ENCODE results near the gene TAF4. TPM values are rescaled to one million over a fixed set of nuclear protein-coding genes. Genes with fewer than 3 reads are reported as not detected.

Gene TAF4
- total and polyA plus RNA-seq, 2 of the 13 experiments (the other 11 are each of a cell fraction or from before 2014, with no cell fraction given): 5.9 to 12.0 TPM

- no peaks in the 10 kb centered on the region for H4K20me1 ChIP-seq (ENCODE audit: insufficient read depth, low read length)
- DNase-seq (ENCODE audit: low spot score) (no peak), ATAC-seq (no peak), FAIRE-seq (no peak)
- H3K27me3 ChIP-seq (ENCODE audit: control insufficient read depth in 1 of 2, insufficient read depth in 2 of 2, low read length in 2 of 2): peaks cover 18 to 40% of the 10 kb centered on the region in 2 experiments
- no peak overlapping the region; the same call in 1 of the 2 replicates for H3K4me2 ChIP-seq (ENCODE audit: low read depth, low read length)
- no peak overlapping the region for H3K4me3 ChIP-seq (replicated peaks in 1 of 3; ENCODE audit: insufficient read depth in 1 of 3, low read depth in 2 of 3, low read length in 3 of 3)
- POLR2A ChIA-PET: interaction anchor here (3.2 kb wide), 1 partner anchor 15 kb away, joined by 21 read pairs; no protein-coding TSS in a partner anchor
- in situ Hi-C loops (cut with HindIII; ENCODE audit: extremely low pct_ligation_motif_present, low pct_unique_long_range_greater_than_20kb) (no loop called here), intact Hi-C loops (cut with micrococcal nuclease; ENCODE audit: unreplicated experiment) (no loop called here)
- H3K79me2 ChIP-seq (ENCODE audit: insufficient read depth, low read length): no peaks in the 10 kb centered on the region
- H3K27ac ChIP-seq (ENCODE audit: extremely low read length, insufficient read depth, low read length): no peak overlapping the region
- CTCF ChIA-PET (ENCODE audit: low intra/inter-chr PET ratio, low total read pairs): no interaction called here
- H3K9me3 ChIP-seq (ENCODE audit: low read length): peaks cover 29% of the 10 kb centered on the region
- no peak overlapping the region for H3K9ac ChIP-seq (ENCODE audit: insufficient read depth, low read depth, low read length)
- H3K4me1 ChIP-seq (ENCODE audit: insufficient read depth, low read length): peaks cover 13% of the 10 kb centered on the region
- no TSS peak for BruUV-seq (replicated peaks)
- H3K36me3 ChIP-seq (replicated peaks in 1 of 2; ENCODE audit: control insufficient read depth in 1 of 2, insufficient read depth in 2 of 2, low read length in 2 of 2): no peaks in the 10 kb centered on the region
- H2AFZ ChIP-seq (ENCODE audit: low read length): no peak overlapping the region
- no peak for TF ChIP-seq MIER3 (CRISPR knock-in tag; IDR thresholded peaks at IDR 0.05; ENCODE audit: borderline replicate concordance)
- no peak for TF ChIP-seq TOE1 (CRISPR knock-in tag; IDR thresholded peaks at IDR 0.05)
- TF ChIP-seq FOXA1 (IDR thresholded peaks at IDR 0.05): no peak
- TF ChIP-seq FOXA1 (CRISPR knock-in tag; IDR thresholded peaks at IDR 0.05): 0 out of 2 replicates have a peak, but pooled peaks have one; percentile 11
- TF ChIP-seq ZMYM3 (CRISPR knock-in tag; IDR thresholded peaks at IDR 0.05): 0 out of 2 replicates have a peak, but pooled peaks have one; percentile 39
- TF ChIP-seq SMARCC2 (IDR thresholded peaks at IDR 0.05): no peak
- TF ChIP-seq YY1 (IDR thresholded peaks at IDR 0.05; ENCODE audit: insufficient read depth, insufficient replicate concordance, low read depth, low read length): no peak
- peak; percentile 80 for TF ChIP-seq ZFP36 (IDR thresholded peaks at IDR 0.05; ENCODE audit: borderline replicate concordance, low read depth, low read length, partially characterized antibody)
- TF ChIP-seq NFYC (CRISPR knock-in tag; IDR thresholded peaks at IDR 0.05): no peak
- TF ChIP-seq SNAPC4 (CRISPR knock-in tag; IDR thresholded peaks at IDR 0.05): no peak
- WGBS (ENCODE audit: low lambda C conversion rate): 15% methylated on average over 7 of the region's 7 CpGs
Observed at GRCh38 chr20:62104791-62105345, 39.2 kb upstream of the TAF4 start.

Data from HepG2 (cell line).